CD4-positive, alpha-beta memory T cell (primary cell): ENCODE results near the gene CENPA. TPM values are rescaled to one million over a fixed set of nuclear protein-coding genes. Genes with fewer than 3 reads are reported as not detected.
"Not testable (repeated sequence)": the region's sequence is repeated elsewhere in the genome, so short reads cannot be mapped to it uniquely, and the experiment has no call there.

Source experiments
- CTCF ChIA-PET: fragments of 350-600 bp; sonication (Branson Sonifier 250); formaldehyde crosslinking; loops from one replicate; lab custom pipeline; 2021; ENCODE audit warnings: inconsistent platforms; ENCODE audit not compliant: partially characterized antibody; lab: Charles Lee
- POLR2A ChIA-PET: fragments of 350-600 bp; sonication (Branson Sonifier 250); formaldehyde crosslinking; loops from one replicate; lab custom pipeline; 2021; ENCODE audit not compliant: partially characterized antibody; lab: Charles Lee
- DNase-seq, 5 donors: peaks; one replicate each; pipeline versions ENCODE4 v3.0.0 to v3.0.0-alpha.2; 2020 to 2022; ENCODE audit warnings: mixed read lengths in 1 of 5
- H3K27ac ChIP-seq: one replicate; pipeline ENCODE4 v1.7.0; 2013; ENCODE audit warnings: low read depth, low read length
- H3K27me3 ChIP-seq: 2 replicates; pipeline ENCODE4 v1.7.0; 2013; ENCODE audit warnings: mild to moderate bottlenecking, low read length, moderate library complexity; ENCODE audit not compliant: insufficient read depth
- H3K36me3 ChIP-seq: 2 replicates; pipeline ENCODE4 v1.7.0; 2013; ENCODE audit warnings: mild to moderate bottlenecking, low read length, moderate library complexity; ENCODE audit not compliant: insufficient read depth
- H3K4me1 ChIP-seq: 2 replicates; pipeline ENCODE4 v1.7.0; 2013; ENCODE audit warnings: mild to moderate bottlenecking, low read length, moderate library complexity; ENCODE audit not compliant: insufficient read depth
- H3K4me3 ChIP-seq, 2 donors: one replicate each; pipeline ENCODE4 v1.7.0; 2013; ENCODE audit warnings: low read length in 2 of 2, mild to moderate bottlenecking in 1 of 2
- H3K9me3 ChIP-seq, 2 donors: one replicate each; pipeline ENCODE4 v1.7.0; 2013; ENCODE audit warnings: low read length in 2 of 2, control low read depth in 1 of 2; ENCODE audit not compliant: control insufficient read depth in 1 of 2
- H3K27ac Mint-ChIP-seq, 7 donors: one replicate each; pipeline ENCODE4 v1.8.0; 2020 to 2021; ENCODE audit warnings: mixed read lengths in 7 of 7, mild to moderate bottlenecking in 6 of 7, inconsistent platforms in 3 of 7, moderate library complexity in 3 of 7
- H3K27me3 Mint-ChIP-seq, 2 donors: one replicate each; pipeline ENCODE4 v1.8.0; 2020 to 2021; ENCODE audit warnings: mixed read lengths in 2 of 2
- H3K36me3 Mint-ChIP-seq, 2 donors: one replicate each; pipeline ENCODE4 v1.8.0; 2020 to 2021; ENCODE audit warnings: mixed read lengths in 2 of 2, inconsistent platforms in 1 of 2, mild to moderate bottlenecking in 1 of 2
- H3K4me1 Mint-ChIP-seq, 4 donors: one replicate each; pipeline ENCODE4 v1.8.0; 2020 to 2021; ENCODE audit warnings: mixed read lengths in 4 of 4, mild to moderate bottlenecking in 1 of 4
- H3K4me3 Mint-ChIP-seq, 8 donors: one replicate each; pipeline ENCODE4 v1.8.0; 2020 to 2021; ENCODE audit warnings: mixed read lengths in 8 of 8, mild to moderate bottlenecking in 7 of 8, moderate library complexity in 6 of 8, inconsistent platforms in 3 of 8
- H3K9me3 Mint-ChIP-seq, 8 donors: one replicate each; pipeline ENCODE4 v1.8.0; 2020 to 2021; ENCODE audit warnings: mixed read lengths in 8 of 8, mild to moderate bottlenecking in 5 of 8, inconsistent platforms in 3 of 8, moderate library complexity in 1 of 8
- intact Hi-C: fragments of 100-400 bp; cut with micrococcal nuclease; formaldehyde crosslinking; loops from one replicate; pipeline ENCODE4 v1.15.1; 2023
- polyA plus RNA-seq, 2 donors: library from polyadenylated mRNA; unstranded; fragments of 300-500 nt; fragmentation: Illumina TruSeq; gene quantifications; one replicate each; pipeline ENCODE4 v1.2.3, GENCODE V29; 2021
- total RNA-seq, 2 experiments: library from RNA; stranded (reverse); gene quantifications; one replicate each; pipeline ENCODE4 v1.2.3, GENCODE V29; 2021

Gene CENPA
- total and polyA plus RNA-seq, 4 experiments from 2014 or later = 0.32 TPM; not detected in 3

- Histone ChIP-seq H3K27ac (no peak overlapping the region), H3K4me3 (no peak overlapping the region), H3K27me3 (no peaks in the 10 kb centered on the region), H3K4me1 (peaks cover 9% of the 10 kb centered on the region), H3K9me3 (no peaks in the 10 kb centered on the region), H3K36me3 (no peaks in the 10 kb centered on the region)
- Mint-ChIP-seq H3K27ac (no peak overlapping the region), H3K9me3 (no peaks in the 10 kb centered on the region), H3K36me3 (no peaks in the 10 kb centered on the region), H3K4me1 (peaks cover 4 to 16% (median 8%) of the 10 kb centered on the region in 4 donors), H3K4me3 (no peak overlapping the region), H3K27me3 (peaks cover 0 to 1% of the 10 kb centered on the region in 2 donors)
- ChIA-PET POLR2A (no interaction called here), CTCF (interaction anchor here (0.8 kb wide), 1 partner anchor 11 kb away, joined by 3 read pairs; no protein-coding TSS in a partner anchor)
- intact Hi-C loops = no loop called here
- no peak for DNase-seq
Measured at GRCh38 chr2:26759845-26760244, 26.0 kb upstream of the CENPA start.

DNA sequence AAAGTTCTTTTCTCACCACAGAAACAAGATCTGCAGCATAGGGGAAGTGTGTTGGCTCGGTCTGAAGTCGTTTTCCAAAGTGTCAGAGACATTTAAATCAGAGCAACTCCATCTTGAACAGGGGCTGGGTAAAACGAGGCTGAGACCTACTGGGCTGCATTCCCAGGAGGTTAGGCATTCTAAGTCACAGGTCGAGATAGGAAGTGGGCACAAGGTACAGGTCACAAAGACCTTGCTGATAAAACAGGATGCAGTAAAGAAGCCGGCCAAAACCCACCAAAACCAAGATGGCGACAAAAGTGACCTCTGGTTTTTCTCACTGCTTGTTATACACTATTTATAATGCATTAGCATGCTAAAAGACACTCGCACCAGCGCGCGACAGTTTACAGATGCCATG lies 24.9 kb upstream of the CENPA start:
- H3K4me3 ChIP-seq, intact Hi-C loops: not testable (repeated sequence)
- peak overlapping the region in 1 of 8 donors; percentile 15 for H3K4me3 Mint-ChIP-seq

DNA sequence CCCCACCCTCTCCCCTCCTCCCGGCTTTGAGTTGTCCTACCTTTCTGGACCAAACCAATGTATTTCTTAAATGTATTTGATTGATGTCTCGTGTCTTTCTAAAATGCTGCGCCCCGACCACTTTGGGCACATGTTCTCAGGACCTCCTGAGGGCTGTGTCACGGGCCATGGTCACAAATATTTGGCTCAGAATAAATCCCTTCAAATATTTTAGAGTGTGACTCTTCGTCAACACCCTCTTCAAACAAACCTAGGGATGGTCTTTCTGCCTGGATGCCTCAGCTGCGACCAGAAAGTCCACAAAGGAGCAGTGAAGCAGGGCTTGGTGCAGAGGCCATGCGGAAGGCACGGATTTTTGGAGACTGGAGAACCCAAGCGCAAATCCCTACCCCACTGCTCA lies 22.8 kb upstream of the CENPA start:
- Mint-ChIP-seq H3K27me3 (peaks cover 0 to 1% of the 10 kb centered on the region in 2 donors), H3K27ac (peak overlapping the region in 4 of 7 donors; percentile 46 to 79 (median 59)), H3K36me3 (peaks cover 0 to 6% of the 10 kb centered on the region in 2 donors), H3K4me3 (peak overlapping the region; percentile 74 to 96 (median 94)), H3K9me3 (no peaks in the 10 kb centered on the region), H3K4me1 (peaks cover 18 to 48% (median 31%) of the 10 kb centered on the region in 4 donors)
- ChIA-PET CTCF (interaction anchor here (1.5 kb wide), 1 partner anchor 18 kb away, joined by 6 read pairs; no protein-coding TSS in a partner anchor), POLR2A (interaction anchor here (2.4 kb wide), 1 partner anchor 23 kb away, joined by 12 read pairs; the partner anchor contains the start of gene CENPA)
- Histone ChIP-seq H3K27me3 (no peaks in the 10 kb centered on the region), H3K9me3 (no peaks in the 10 kb centered on the region), H3K36me3 (no peaks in the 10 kb centered on the region), H3K27ac (no peak overlapping the region), H3K4me1 (peaks cover 36% of the 10 kb centered on the region), H3K4me3 (no peak overlapping the region)
- intact Hi-C loops = no loop called here
- DNase-seq = no peak

More for the DNA sequence above, 24.9 kb upstream of the CENPA start:
- H3K9me3 Mint-ChIP-seq, H3K27me3 ChIP-seq, H3K36me3 Mint-ChIP-seq, H3K27me3 Mint-ChIP-seq, H3K27ac Mint-ChIP-seq, H3K36me3 ChIP-seq, H3K9me3 ChIP-seq, H3K27ac ChIP-seq, POLR2A ChIA-PET, DNase-seq, CTCF ChIA-PET: not testable (repeated sequence)
- H3K4me1 Mint-ChIP-seq = peaks cover 14 to 27% (median 19%) of the 10 kb centered on the region in 4 donors
- H3K4me1 ChIP-seq = peaks cover 21% of the 10 kb centered on the region

DNA sequence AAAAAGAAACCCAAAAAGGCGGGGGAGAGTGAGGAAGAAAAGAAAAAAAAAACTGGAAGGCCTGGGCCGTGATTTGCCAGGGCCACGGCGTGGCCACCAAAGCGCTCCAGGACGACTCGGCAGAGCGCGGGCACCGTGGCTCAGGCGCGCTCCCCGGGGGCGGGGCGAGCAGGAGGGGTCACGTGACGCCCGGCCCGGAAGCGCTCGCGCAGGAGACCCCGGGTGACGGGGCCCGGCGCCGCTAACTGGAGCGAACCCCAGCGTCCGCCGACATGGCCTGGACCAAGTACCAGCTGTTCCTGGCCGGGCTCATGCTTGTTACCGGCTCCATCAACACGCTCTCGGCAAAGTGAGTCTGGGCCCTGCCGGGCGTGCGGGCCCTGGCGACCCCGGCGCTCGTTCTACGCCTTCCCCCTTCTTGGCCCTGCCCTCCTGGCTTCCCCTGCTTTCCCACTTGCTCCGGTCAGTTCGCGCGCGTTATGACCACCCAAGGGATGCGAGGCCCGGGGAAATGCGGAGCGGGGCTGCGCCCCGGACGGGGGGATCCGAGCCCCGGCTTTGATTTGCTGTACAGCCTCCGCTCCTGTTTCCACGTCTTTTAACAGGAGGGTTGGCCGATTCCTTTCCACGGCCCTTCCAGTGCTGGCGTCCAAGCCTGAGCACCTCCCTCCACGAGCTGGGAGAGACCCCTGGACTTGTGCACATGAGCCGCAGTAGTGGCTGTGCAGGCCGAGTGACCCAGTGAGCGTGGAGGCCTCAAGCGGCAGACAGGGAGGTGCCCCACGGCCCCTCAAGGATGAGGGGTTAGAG lies 21.6 kb upstream of the CENPA start, which contains the start of gene SLC35F6:
Gene SLC35F6 (plus strand): TSS at position 207 of the 810 bp plus-strand sequence. CDS start 66 bp downstream, at position 273.
- intact Hi-C loops = loop anchor here (1.0 kb wide), 1 partner anchor 21 kb away; no protein-coding TSS in a partner anchor
- Mint-ChIP-seq H3K9me3 (no peaks in the 10 kb centered on the region), H3K4me1 (peaks cover 21 to 57% (median 39%) of the 10 kb centered on the region in 4 donors), H3K27me3 (peaks cover 0 to 1% of the 10 kb centered on the region in 2 donors), H3K4me3 (peak within 1 kb of the TSS; percentile 91 to 96 (median 94)), H3K36me3 (peaks cover 0 to 6% of the 10 kb centered on the region in 2 donors), H3K27ac (peak within 1 kb of the TSS; percentile 79 to 97 (median 95))
- peak; percentile 79 to 86 (median 84) for DNase-seq
- no peaks in the 10 kb centered on the region for H3K36me3 ChIP-seq
- POLR2A ChIA-PET = interaction anchor here (0.5 to 2.4 kb wide), 5 partner anchors 8 to 295 kb away, joined by 3 to 12 read pairs (median 7); partner anchors contain the start of gene CENPA
- CTCF ChIA-PET = interaction anchor here (1.0 to 1.5 kb wide), 2 partner anchors 19 kb away, joined by 3 to 6 read pairs; no protein-coding TSS in a partner anchor
- no peaks in the 10 kb centered on the region for H3K27me3 ChIP-seq
- no peaks in the 10 kb centered on the region for H3K9me3 ChIP-seq
- peak within 1 kb of the TSS; percentile 88 for H3K27ac ChIP-seq
- peak within 1 kb of the TSS; percentile 44 to 90 for H3K4me3 ChIP-seq
- H3K4me1 ChIP-seq = peaks cover 48% of the 10 kb centered on the region

DNA sequence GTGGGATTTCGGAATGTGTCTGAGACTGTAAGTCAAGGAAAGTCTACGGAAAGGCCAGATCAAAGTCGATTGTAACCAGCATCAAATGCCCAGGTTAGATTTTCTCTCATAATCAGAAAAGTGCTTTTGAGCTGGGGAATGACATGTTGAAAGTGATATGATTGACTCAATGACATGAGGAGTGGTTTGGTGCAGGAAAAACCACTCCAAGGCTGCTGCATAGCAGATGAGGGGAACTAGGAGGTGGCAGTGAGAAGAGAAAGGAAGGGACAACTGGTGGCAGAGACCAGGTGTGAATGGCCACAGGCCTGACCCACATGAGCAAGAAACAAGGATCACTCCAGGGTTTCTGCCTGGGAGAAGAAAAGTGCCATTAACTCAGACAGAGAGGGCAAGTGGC lies 20.9 kb upstream of the CENPA start:
- no peaks in the 10 kb centered on the region for H3K36me3 ChIP-seq
- POLR2A ChIA-PET = interaction anchor here (0.5 to 2.4 kb wide), 5 partner anchors 8 to 294 kb away, joined by 3 to 12 read pairs (median 7); partner anchors contain the start of gene CENPA
- H3K27ac ChIP-seq = peak overlapping the region; percentile 88
- H3K27me3 ChIP-seq = no peaks in the 10 kb centered on the region
- Mint-ChIP-seq H3K4me1 (peaks cover 21 to 63% (median 45%) of the 10 kb centered on the region in 4 donors), H3K4me3 (peak overlapping the region; percentile 91 to 96 (median 94)), H3K9me3 (no peaks in the 10 kb centered on the region), H3K27me3 (no peaks in the 10 kb centered on the region), H3K27ac (peak overlapping the region; percentile 79 to 97 (median 95)), H3K36me3 (peaks cover 0 to 6% of the 10 kb centered on the region in 2 donors)
- DNase-seq = no peak
- CTCF ChIA-PET = interaction anchor here (1.0 kb wide), 1 partner anchor 19 kb away, joined by 3 read pairs; no protein-coding TSS in a partner anchor
- peak overlapping the region; percentile 44 to 90 for H3K4me3 ChIP-seq
- no peaks in the 10 kb centered on the region for H3K9me3 ChIP-seq
- peaks cover 52% of the 10 kb centered on the region for H3K4me1 ChIP-seq
- intact Hi-C loops = loop anchor here (1.0 kb wide), 1 partner anchor 20 kb away; no protein-coding TSS in a partner anchor

DNA sequence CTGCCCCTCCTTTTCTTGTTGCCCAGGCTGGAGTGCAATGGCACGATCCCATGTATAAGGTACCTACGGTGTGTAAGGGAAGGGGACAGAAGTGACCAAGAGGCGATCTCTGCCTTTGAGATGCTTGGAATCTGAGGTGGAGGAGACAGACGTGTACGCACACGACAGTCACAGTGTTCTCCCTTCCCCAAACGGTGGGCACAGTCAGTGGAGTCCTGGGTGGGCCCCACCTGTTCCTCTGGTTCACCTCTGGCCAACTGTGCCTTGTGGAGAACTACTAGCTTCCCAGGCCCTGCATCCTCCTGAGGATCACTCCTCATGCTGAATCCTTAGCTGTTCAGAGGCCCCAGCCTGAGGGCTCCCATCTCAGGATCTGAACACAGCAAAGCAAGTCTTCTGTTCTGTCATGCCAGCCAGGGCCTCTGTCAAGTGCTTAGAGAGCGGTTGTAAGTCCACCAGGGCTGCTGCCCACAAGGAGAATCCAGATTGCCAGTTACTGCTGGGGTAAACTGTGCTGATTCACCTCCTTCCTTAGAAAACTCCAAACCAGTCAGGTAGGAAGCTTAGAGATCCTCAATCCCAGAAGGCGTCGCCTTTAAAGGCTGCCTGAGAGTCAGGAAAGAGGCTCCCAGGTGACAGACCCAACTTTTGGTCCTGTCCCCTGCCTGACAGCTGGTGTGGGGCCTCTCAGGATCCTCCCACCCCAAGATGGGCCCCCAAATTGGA lies 20.2 kb upstream of the CENPA start:
- DNase-seq = no peak
- Histone ChIP-seq H3K27me3 (no peaks in the 10 kb centered on the region), H3K9me3 (no peaks in the 10 kb centered on the region), H3K36me3 (no peaks in the 10 kb centered on the region), H3K27ac (peak overlapping the region; percentile 88), H3K4me1 (peaks cover 52% of the 10 kb centered on the region), H3K4me3 (peak overlapping the region in 1 of 2 donors; percentile 90)
- POLR2A ChIA-PET = interaction anchor here (1.1 to 2.4 kb wide), 3 partner anchors 7 to 20 kb away, joined by 3 to 12 read pairs (median 6); partner anchors contain the start of gene CENPA
- peaks cover 21 to 68% (median 48%) of the 10 kb centered on the region in 4 donors for H3K4me1 Mint-ChIP-seq
- CTCF ChIA-PET = interaction anchor here (1.0 to 1.1 kb wide), 2 partner anchors 18 to 20 kb away, joined by 3 to 5 read pairs; no protein-coding TSS in a partner anchor
- peaks cover 0 to 6% of the 10 kb centered on the region in 2 donors for H3K36me3 Mint-ChIP-seq
- no peaks in the 10 kb centered on the region for H3K27me3 Mint-ChIP-seq
- H3K9me3 Mint-ChIP-seq = no peaks in the 10 kb centered on the region
- H3K4me3 Mint-ChIP-seq = peak overlapping the region; percentile 91 to 96 (median 94)
- intact Hi-C loops = no loop called here
- peak overlapping the region; percentile 79 to 97 (median 95) for H3K27ac Mint-ChIP-seq
